NCI-H146 (cell line): ENCODE measurements around the gene PLCB3.
A peak's percentile ranks its signal among the peaks of the same experiment; 100 is the strongest.

Source experiments
- DNase-seq: peaks from one replicate; lab custom pipeline; 2025; lab: John Stamatoyannopoulos, UW

PLCB3 gene

DNA sequence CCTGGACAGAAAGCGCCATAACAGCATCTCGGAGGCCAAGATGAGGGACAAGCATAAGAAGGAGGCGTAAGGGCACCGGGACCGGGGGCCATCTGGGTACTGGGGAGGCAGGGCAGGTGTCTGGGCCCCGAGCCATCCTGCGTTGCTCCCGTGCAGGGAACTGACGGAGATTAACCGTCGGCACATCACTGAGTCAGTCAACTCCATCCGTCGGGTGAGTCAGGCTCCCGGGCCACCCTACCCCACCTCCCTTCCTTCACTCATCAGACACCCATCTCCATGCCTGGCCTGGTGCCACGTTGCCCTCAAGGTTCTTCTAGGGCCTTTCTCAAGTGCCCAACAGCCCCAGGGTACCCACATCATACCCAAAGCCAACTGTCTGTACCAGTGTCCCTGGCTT is 15.0 kb downstream of the PLCB3 start:
- no peak for DNase-seq

DNA sequence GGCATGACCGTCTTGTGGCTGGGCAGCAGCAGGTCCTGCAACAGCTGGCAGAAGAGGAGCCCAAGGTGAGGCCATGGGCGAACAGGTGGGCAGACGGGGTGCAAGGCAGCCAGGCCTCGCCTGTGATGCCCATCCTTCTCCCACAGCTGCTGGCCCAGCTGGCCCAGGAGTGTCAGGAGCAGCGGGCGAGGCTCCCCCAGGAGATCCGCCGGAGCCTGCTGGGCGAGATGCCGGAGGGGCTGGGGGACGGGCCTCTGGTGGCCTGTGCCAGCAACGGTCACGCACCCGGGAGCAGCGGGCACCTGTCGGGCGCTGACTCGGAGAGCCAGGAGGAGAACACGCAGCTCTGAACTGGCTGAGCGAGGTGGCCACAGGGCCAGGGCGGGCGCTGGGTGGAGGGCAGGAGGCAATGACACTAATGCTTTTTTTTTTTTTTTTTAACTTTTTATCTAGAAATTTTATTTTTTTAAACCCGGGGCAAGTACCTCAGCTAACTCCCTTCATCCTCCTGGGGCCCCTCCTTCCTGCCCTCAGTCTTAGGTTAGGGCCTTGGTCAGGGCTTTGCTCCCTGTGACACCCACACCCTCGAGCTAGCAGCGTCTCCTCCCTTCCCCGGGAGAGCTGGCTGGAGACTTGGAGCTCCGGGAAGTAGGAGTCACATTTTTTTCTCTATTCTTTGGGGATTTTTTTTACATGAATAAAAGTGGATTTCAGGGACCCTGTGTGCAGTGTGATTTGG is 16.0 kb downstream of the PLCB3 start:
- DNase-seq, result no peak

DNA sequence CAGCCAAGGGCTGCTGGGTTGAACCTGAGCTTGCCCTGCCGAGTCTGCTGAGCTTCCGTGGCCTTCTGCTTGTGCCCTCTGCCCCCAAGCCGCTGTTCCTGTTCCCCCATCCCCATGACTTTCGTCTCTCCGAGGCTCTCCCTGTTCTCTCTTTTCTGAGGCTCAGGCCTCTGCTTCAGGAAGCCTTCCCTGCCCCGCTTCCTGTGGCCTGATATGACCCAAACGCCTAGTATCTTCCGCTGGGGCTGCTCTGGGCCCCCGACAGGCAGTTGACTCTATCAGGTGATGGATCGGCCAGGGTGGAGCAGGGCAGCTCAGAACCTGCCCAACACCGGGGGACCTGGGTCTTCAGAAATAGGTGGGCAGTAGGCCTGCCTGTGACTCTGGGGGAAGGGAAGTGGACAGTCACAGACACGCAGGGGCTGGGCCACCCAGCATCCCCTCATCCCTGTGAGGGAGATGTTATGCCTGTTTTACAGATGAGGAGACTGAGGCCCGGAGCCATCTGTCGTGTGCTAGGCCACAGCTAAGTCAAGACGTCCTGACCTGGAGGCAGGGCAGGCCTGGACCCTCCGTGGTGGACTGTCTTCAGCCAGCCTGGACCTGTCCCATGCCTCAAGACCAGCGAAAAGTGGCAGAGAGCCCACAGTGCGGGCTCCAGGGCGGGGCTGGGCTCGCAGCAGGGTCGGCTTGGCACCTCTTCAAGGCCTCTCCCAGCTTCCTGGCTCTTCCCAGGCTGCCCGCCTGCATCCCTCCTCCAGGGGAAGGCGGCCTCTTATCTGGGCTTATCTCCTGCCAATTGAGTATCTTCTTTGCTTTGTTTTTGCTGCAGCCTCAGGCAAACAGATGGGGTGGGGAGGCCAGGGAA is 16.9 kb downstream of the PLCB3 start:
- peak; percentile 74 for DNase-seq

- DNase-seq, result peak; percentile 46
Measured at GRCh38 chr11:64268893-64269539, 17.7 kb downstream of the PLCB3 start.

- DNase-seq, result peak; percentile 100
Measured at GRCh38 chr11:64269540-64270220, 18.4 kb downstream of the PLCB3 start.

DNA sequence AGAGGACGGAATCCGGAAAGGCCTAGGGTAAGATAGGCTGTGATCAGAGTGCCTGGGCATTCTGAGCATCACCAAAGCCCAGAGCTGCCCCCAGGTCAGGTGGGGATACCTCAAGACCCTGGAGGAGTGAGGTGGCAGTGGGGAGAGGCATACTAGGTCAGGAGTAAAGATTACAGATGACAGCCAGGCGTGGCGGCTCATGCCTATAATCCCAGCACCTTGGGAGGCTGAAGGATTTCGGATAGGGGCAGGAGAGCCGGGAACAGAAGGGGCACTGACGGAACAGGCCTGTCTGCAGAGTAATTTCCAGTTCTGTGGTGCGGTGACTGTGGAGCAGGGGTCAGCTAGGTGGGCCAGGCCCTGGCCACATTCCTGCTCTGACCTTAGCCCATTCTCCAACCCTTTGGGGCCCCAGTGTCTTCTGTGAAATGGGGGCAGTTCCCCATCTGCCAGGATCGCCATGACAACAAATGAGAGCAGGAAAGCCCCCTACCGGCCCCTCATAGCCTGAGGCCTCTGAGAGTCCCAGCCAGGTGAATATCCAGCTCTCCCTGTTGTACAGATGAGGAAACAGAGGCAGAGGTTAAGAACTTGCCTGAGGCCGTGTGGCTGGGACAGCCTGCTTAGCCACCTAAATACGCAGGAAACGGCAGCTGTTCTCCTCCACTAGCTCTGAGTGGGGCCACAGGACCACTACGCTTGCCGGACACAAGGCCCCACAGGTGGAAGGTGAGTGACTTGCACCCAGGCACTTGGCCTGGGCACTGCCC is 23.9 kb downstream of the PLCB3 start:
- DNase-seq, result no peak

GRCh38 chr11:64275841-64276240 is 24.5 kb downstream of the PLCB3 start:
- DNase-seq, result no peak

- DNase-seq, result no peak
Measured at GRCh38 chr11:64276653-64277431, 25.5 kb downstream of the PLCB3 start.

- DNase-seq, result no peak
Measured at GRCh38 chr11:64278576-64279190, 27.4 kb downstream of the PLCB3 start.

DNA sequence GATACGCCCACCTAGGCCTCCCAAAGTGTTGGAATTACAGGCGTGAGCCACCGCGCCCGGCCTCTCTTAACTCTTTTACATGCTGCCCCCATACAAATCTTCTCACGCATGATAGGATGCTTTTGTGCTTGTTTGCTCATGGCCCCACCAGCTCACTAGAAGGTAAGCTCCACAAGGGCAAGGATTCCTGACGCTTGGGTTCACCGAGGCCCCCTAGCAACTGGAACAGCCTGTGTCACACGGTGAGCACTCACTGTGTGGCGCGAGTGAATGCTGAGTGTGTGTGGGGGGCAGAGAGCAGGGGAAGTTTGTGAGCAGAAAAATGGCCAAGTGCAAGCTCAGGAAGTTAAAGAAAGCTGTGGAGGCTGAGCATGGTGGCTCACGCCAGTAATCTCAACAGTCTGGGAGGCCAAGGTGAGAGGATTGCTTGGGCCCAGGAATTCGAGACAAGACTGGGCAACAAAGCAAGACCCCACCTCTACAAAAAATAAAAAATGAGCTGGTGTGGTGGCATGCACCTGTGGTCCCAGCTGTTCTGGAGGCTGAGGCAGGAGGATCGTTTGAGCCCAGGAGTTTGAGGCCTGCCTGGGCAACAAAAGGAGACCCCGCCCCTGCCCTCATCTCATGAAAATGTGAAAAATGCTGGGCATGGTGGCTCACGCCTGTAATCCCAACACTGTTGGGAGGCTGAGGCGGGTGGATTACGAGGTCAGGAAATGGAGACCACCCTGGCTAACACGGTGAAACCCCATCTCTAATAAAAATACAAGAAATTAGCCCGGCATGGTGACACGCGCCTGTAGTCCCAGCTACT is 30.8 kb downstream of the PLCB3 start:
- DNase-seq, result no peak

GRCh38 chr11:64283092-64283491 is 31.8 kb downstream of the PLCB3 start:
- DNase-seq, result no peak

DNA sequence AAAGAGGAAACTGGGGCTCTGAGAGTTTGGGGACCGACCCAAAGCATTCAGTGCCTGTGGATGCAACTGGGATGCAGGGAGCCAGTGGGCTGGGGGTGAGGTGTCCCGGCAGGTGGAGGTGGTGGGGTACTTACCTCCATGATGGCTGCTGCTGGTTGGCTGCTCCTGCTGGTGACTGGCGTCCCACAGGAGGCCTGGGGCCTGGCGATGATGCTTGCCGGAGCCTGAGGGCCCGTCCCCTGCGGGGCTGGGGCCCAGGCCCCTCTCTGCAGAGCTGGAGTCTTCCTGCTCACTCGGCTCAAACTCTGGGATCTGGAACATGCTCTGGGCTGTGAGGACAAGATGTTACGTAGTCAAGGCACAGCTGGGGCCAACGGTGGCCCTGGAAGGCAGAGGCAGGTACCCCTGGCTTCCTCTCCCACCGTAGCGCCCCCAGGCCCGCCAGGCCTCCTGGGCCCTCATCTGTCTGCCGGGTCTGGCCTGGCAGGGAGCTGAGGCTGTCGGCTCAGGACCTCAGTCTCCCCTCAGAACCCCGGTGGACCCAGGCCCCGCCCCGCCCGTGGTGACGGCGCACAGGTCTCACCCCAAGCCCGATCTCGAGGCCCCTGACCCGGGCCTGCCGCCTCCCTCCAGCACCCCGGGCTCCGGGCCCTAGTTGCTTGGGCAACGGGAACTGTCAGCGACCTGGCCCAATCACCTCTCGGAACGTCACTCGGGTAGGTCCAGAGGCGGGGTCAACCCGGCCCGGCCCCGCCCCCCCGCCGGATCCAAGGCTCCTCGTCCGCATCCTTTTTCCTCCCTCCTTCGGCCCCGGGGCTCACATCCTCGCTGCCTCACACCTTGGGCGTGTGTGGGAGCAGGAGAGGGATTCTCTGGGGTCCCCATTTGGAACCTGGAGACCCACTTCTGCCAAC is 33.0 kb downstream of the PLCB3 start, which contains the start of gene BAD:
TSS of gene BAD (minus strand) at position 618 of the 914 bp plus-strand sequence. CDS start at position 321, 297 bp downstream.
- DNase-seq, result peak; percentile 93

DNA sequence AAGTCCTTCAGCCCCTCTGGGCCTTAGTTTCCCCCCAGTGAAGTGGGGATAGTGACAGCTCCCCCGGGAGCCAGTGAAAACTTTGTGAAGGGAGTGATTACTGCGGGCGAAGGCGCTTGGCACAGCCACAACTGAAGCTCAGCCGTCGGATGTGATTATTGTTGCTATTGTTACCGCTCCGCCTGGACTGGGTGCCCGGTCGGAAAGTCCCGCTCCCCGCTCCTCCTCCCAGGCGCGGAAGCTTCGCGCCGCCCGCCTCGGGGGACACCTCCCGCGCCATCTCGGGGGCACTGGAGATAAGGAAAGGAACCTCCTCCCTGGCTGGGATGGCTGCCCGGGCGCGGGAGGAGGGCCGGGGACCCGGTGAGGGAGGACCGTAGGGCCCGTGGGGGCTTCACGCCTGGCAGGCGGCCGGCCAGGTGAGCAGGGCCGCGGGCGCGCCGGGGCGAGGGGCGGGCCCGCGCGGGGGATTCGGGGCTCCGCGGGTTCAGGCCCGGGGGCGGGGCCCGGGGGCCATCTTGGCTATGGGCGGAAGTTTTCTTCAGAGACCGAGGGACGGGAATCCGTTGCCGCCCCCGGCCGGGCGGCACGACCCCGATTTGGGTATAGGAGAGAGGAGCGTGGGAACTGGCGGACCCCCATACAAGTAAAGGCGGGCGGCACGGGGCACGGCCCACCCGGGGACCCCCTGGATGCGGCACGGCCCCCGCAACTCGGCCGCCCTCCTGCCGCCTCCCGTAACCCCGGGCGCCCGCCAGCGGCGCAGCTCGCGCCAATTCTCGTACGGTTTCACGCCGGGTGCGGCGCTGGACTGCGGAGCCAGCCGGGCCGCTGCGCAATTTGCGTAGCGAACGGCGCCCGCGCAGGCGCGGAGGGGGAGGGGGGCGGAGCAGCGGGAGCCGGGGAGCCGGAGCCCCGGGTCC is 33.9 kb downstream of the PLCB3 start, which contains the start of gene GPR137:
TSS of gene GPR137 (plus strand) at position 887 of the 923 bp plus-strand sequence. CDS start 677 bp downstream, outside the sequence.
- peak; percentile 88 for DNase-seq

DNA sequence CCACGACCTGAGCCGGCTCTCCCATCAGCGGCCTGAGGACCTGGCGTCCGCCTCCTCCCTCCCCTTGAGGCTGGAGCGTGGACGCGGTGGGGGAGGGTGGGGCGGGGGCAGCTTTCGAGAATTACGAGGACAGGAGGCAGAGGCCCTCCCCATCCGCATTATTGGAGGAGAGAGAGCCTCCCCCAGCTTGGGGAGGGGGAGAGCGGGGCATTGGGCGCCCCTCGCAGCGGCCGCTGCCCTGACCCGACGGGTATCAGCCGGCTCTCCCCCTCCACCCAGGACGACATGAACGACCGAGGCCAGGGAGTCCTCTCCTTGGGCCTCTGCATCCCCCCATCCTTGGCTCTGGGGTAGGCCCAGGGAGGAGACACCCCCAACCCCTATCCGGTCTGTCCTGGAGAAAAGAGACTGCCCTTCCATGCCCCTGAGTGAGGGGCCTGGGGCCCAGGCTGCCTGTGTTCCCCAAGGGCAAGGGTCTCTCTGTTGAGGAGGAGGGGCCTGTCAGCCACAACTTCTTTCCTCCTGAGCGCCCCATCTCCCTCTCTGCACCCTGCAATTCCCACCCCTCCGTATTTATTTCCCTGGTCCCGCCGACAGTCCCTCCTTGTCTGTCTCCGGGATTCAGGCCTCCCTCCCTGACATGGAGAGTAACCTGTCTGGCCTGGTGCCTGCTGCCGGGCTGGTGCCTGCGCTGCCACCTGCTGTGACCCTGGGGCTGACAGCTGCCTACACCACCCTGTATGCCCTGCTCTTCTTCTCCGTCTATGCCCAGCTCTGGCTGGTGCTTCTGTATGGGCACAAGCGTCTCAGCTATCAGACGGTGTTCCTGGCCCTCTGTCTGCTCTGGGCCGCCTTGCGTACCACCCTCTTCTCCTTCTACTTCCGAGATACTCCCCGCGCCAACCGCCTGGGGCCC is 34.8 kb downstream of the PLCB3 start:
- DNase-seq, result peak; percentile 47

- no peak for DNase-seq
Measured at GRCh38 chr11:64286801-64287159, 35.5 kb downstream of the PLCB3 start.
